Left ventricle myocardium inferior (tissue), 1 donor: Measurements from ENCODE around the gene GPX6. TPM values are rescaled to one million over a fixed set of nuclear protein-coding genes. Genes with fewer than 3 reads are reported as not detected.
"Not testable (repeated sequence)": the region's sequence is repeated elsewhere in the genome, so short reads cannot be mapped to it uniquely, and the experiment has no call there.

ENCODE experiments used
- DNase-seq: peaks from one replicate; pipeline ENCODE4 v3.0.0-alpha.2; 2020
- H3K27ac ChIP-seq: fragments of 200-600 bp; replicated peaks from 2 replicates; pipeline ENCODE4 v1.8.0; 2021
- H3K27me3 ChIP-seq: fragments of 200-600 bp; 2 replicates; pipeline ENCODE4 v1.8.0; 2021; ENCODE audit warnings: low read depth
- H3K36me3 ChIP-seq: fragments of 200-600 bp; 2 replicates; pipeline ENCODE4 v1.8.0; 2021
- H3K4me1 ChIP-seq: fragments of 200-600 bp; 2 replicates; pipeline ENCODE4 v1.8.0; 2021
- H3K4me3 ChIP-seq: fragments of 200-600 bp; 2 replicates; pipeline ENCODE4 v1.8.0; 2021; ENCODE audit warnings: mild to moderate bottlenecking, moderate library complexity
- H3K9me3 ChIP-seq: fragments of 200-600 bp; replicated peaks from 2 replicates; pipeline ENCODE4 v1.8.0; 2021
- CTCF ChIP-seq: fragments of 200-600 bp; IDR thresholded peaks from 2 replicates; pipeline ENCODE4 v1.8.0; 2021; ENCODE audit warnings: antibody characterized with exemption, mild to moderate bottlenecking, borderline replicate concordance
- intact Hi-C: fragments of 100-400 bp; cut with micrococcal nuclease; formaldehyde crosslinking; loops from one replicate; pipeline ENCODE4 v1.11.0; 2022
- total RNA-seq: library from RNA; stranded (reverse); fragmentation: NEBNext Ultra II Directional; extraction: Animal tissue kit (Norgen Biotek cat#: 25700); gene quantifications from one replicate; pipeline ENCODE4 v1.2.1, GENCODE V29; 2021
- donor health status: DM: no; HTN: yes; CAD: no; lungs with severe emphysema.

The GPX6 gene
- total RNA-seq, 1 donor from 2014 or later: not detected

- intact Hi-C loops: no loop called here
- peaks cover 84% of the 10 kb centered on the region for H3K27me3 ChIP-seq
- H3K9me3 ChIP-seq: no peaks in the 10 kb centered on the region
- no peak overlapping the region for H3K4me3 ChIP-seq
- no peaks in the 10 kb centered on the region for H3K36me3 ChIP-seq
- no peak for DNase-seq
- TF ChIP-seq CTCF: no peak
- no peaks in the 10 kb centered on the region for H3K4me1 ChIP-seq
- no peak overlapping the region for H3K27ac ChIP-seq
Measured at GRCh38 chr6:28522594-28523240, 7.1 kb upstream of the GPX6 start.

GRCh38 chr6:28517964-28518363 is 2.4 kb upstream of the GPX6 start:
- Histone ChIP-seq H3K27ac (no peak overlapping the region), H3K9me3 (no peaks in the 10 kb centered on the region), H3K4me3 (no peak overlapping the region), H3K27me3 (peaks cover 78% of the 10 kb centered on the region), H3K4me1 (no peaks in the 10 kb centered on the region), H3K36me3 (no peaks in the 10 kb centered on the region)
- DNase-seq: no peak
- intact Hi-C loops: no loop called here
- TF ChIP-seq CTCF: no peak

GRCh38 chr6:28512387-28512786 is 3.2 kb downstream of the GPX6 start:
- H3K36me3 ChIP-seq, H3K4me1 ChIP-seq, H3K27ac ChIP-seq, DNase-seq, intact Hi-C loops, H3K9me3 ChIP-seq, H3K4me3 ChIP-seq: not testable (repeated sequence)
- peaks cover 74% of the 10 kb centered on the region for H3K27me3 ChIP-seq

GRCh38 chr6:28511628-28512300 is 3.8 kb downstream of the GPX6 start:
- peaks cover 70% of the 10 kb centered on the region for H3K27me3 ChIP-seq
- no peak for TF ChIP-seq CTCF
- no peak for DNase-seq
- no peak overlapping the region for H3K27ac ChIP-seq
- H3K4me1 ChIP-seq: no peaks in the 10 kb centered on the region
- H3K9me3 ChIP-seq: no peaks in the 10 kb centered on the region
- H3K36me3 ChIP-seq: no peaks in the 10 kb centered on the region
- intact Hi-C loops: no loop called here
- H3K4me3 ChIP-seq: no peak overlapping the region

- Histone ChIP-seq H3K4me1 (no peaks in the 10 kb centered on the region), H3K36me3 (no peaks in the 10 kb centered on the region), H3K9me3 (no peaks in the 10 kb centered on the region), H3K27ac (no peak overlapping the region), H3K4me3 (no peak overlapping the region), H3K27me3 (peaks cover 64% of the 10 kb centered on the region)
- intact Hi-C loops: no loop called here
- DNase-seq: no peak
- TF ChIP-seq CTCF: no peak
Measured at GRCh38 chr6:28506807-28507475, 8.7 kb downstream of the GPX6 start.

- Histone ChIP-seq H3K4me1 (no peaks in the 10 kb centered on the region), H3K4me3 (no peak overlapping the region), H3K27ac (no peak overlapping the region), H3K27me3 (peaks cover 65% of the 10 kb centered on the region), H3K36me3 (no peaks in the 10 kb centered on the region), H3K9me3 (no peaks in the 10 kb centered on the region)
- intact Hi-C loops: no loop called here
- TF ChIP-seq CTCF: no peak
- DNase-seq: no peak
Measured at GRCh38 chr6:28505733-28506132, 9.9 kb downstream of the GPX6 start.

GRCh38 chr6:28502709-28503305 is 12.8 kb downstream of the GPX6 start:
- H3K36me3 ChIP-seq, H3K4me1 ChIP-seq, H3K27ac ChIP-seq, DNase-seq, intact Hi-C loops, H3K4me3 ChIP-seq, H3K9me3 ChIP-seq: not testable (repeated sequence)
- peaks cover 51% of the 10 kb centered on the region for H3K27me3 ChIP-seq

GRCh38 chr6:28502136-28502535 is 13.5 kb downstream of the GPX6 start:
- H3K36me3 ChIP-seq, H3K9me3 ChIP-seq, H3K4me1 ChIP-seq, H3K27ac ChIP-seq, H3K4me3 ChIP-seq, intact Hi-C loops, DNase-seq: not testable (repeated sequence)
- peaks cover 44% of the 10 kb centered on the region for H3K27me3 ChIP-seq
